BLaER1 (cell line): ENCODE measurements around the gene LINC01488.

Experiments
- H3K27ac ChIP-seq: shearing (Covaris generic); formaldehyde crosslinking; 2 replicates; pipeline ENCODE4 v1.8.1; 2022
- H3K27me3 ChIP-seq: shearing (Covaris generic); formaldehyde crosslinking; 2 replicates; pipeline ENCODE4 v1.8.1; 2022
- H3K36me3 ChIP-seq: shearing (Covaris generic); formaldehyde crosslinking; 2 replicates; pipeline ENCODE4 v1.8.1; 2022
- H3K4me1 ChIP-seq: shearing (Covaris generic); formaldehyde crosslinking; 2 replicates; pipeline ENCODE4 v1.8.1; 2022
- H3K4me2 ChIP-seq: shearing (Covaris generic); formaldehyde crosslinking; 2 replicates; pipeline ENCODE4 v1.8.1; 2022
- H3K4me3 ChIP-seq: shearing (Covaris generic); formaldehyde crosslinking; 2 replicates; pipeline ENCODE4 v1.8.1; 2022
- H3K9ac ChIP-seq: shearing (Covaris generic); formaldehyde crosslinking; 2 replicates; pipeline ENCODE4 v1.8.1; 2022
- H3K9me3 ChIP-seq: shearing (Covaris generic); formaldehyde crosslinking; 2 replicates; pipeline ENCODE4 v1.8.1; 2022
- H4K20me1 ChIP-seq: shearing (Covaris generic); formaldehyde crosslinking; 2 replicates; pipeline ENCODE4 v1.8.1; 2022
- Cebpa-rat ChIP-seq: shearing (Covaris generic); IDR thresholded peaks from 2 replicates; pipeline ENCODE4 v1.8.1; 2022

LINC01488 gene

GRCh38 chr11:69509846-69510390 lies 28.5 kb downstream of the LINC01488 start:
- Histone ChIP-seq H3K36me3 (no peaks in the 10 kb centered on the region), H3K4me2 (no peak overlapping the region; the same call in 1 of the 2 replicates), H3K27me3 (no peaks in the 10 kb centered on the region), H3K4me1 (peaks cover 11% of the 10 kb centered on the region), H3K4me3 (no peak overlapping the region), H3K9me3 (peaks cover 6% of the 10 kb centered on the region), H4K20me1 (no peaks in the 10 kb centered on the region), H3K27ac (no peak overlapping the region), H3K9ac (no peak overlapping the region)
- no peak for TF ChIP-seq Cebpa-rat

DNA sequence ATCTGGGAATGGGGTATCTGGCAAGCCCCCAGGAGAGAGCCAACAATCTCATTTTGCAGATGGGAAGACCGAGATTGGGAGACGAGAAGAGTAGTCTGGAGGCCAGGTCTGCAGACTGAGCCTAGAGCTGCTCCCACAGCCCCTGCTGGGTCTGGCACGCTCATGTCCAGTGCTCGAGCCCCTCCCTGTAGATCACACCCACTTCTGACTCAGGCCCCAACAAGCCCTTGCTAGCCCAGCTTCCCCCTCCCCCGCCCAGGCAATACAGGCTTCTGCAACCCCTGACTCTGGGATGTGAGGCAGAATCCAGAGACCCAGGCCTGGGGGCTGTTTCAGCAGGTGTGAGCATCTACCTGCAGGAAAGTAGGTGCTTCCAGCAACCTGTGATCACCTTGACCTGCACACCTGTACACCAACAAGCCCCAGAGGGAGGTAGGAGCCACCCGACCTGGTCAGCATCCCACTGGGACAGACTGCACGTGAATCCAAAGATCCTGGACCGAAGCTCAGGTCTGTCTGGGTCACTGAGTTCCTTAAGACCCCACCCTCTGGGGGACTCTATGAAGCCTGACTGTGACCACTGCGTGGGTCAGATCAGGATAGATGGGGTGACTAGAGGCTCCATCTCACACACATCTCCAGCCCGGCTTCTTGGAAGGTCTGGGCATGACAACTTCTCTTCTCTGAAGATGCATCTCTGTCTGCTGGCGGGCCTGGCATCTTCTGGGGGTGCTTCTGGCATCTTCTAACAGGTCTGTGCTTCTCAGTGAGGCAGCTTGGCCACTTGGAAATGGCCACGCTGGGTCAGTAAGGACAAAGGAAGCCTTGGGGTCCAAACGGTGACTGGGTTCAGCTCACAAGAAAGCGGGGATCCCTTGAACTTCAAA lies 29.3 kb downstream of the LINC01488 start:
- H3K27me3 ChIP-seq: no peaks in the 10 kb centered on the region
- H3K4me2 ChIP-seq: no peak overlapping the region
- peaks cover 18% of the 10 kb centered on the region for H3K4me1 ChIP-seq
- H3K9me3 ChIP-seq: peaks cover 6% of the 10 kb centered on the region
- H4K20me1 ChIP-seq: no peaks in the 10 kb centered on the region
- no peak overlapping the region for H3K27ac ChIP-seq
- no peaks in the 10 kb centered on the region for H3K36me3 ChIP-seq
- no peak for TF ChIP-seq Cebpa-rat
- no peak overlapping the region for H3K4me3 ChIP-seq
- no peak overlapping the region for H3K9ac ChIP-seq

DNA sequence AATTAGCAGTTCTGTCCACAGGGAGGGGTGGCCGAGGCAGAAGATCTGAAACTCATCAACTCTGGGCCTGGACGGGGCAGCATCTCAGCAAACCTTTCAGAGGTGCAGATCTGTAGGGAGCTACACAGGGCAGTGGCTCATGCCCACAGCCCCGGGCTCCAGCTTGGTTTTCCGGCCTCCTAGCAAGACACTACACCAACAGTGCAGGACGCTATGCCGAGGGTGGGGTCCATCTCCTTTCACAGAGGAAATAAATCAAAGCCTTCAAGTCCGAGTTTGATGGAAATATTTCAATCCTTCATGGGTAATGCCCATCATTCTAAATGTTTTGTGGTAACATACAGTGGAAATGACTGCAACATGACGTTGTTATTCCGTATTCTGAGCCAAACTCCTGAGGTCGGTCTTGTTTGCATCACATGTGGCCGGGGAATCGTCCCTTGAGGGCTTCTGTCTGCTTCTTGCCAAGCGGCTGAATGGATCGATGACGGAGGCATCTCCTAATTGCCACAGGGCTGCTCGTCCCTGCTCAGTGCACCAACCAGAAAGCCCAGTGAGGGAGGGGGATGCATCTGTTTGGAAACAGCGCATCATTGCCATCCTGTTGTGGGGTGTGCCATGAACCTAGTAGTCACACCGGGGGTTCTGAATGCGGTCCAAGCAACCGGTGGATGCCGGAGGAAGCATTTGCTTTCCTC lies 30.0 kb downstream of the LINC01488 start:
- Histone ChIP-seq H4K20me1 (no peaks in the 10 kb centered on the region), H3K27ac (no peak overlapping the region), H3K4me2 (no peak overlapping the region), H3K4me3 (no peak overlapping the region), H3K4me1 (peaks cover 21% of the 10 kb centered on the region), H3K9ac (no peak overlapping the region), H3K9me3 (peaks cover 8% of the 10 kb centered on the region), H3K27me3 (no peaks in the 10 kb centered on the region), H3K36me3 (no peaks in the 10 kb centered on the region)
- TF ChIP-seq Cebpa-rat: no peak

DNA sequence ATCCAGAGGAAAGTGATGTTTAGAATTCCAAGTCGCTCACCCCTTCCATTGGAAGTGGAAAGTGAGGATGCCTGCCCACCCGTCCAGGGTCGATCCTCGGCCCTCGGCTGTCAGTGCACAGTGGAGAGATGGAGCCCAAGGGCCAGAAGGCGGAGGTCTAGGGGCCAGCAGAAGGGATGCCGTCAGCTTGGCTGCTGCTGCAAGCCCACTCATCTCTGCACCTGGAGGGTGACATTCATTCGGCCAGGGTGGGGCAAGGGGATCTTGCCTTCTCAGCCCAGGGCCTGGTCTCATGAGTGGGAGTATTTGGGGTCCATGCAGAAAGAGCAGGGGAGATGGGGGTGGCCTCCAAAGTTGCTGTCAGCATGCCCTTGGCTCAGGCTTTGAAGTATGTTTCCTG lies 30.7 kb downstream of the LINC01488 start:
- Histone ChIP-seq H3K9ac (no peak overlapping the region), H3K4me3 (no peak overlapping the region), H3K36me3 (no peaks in the 10 kb centered on the region), H3K4me1 (peaks cover 21% of the 10 kb centered on the region), H3K27ac (no peak overlapping the region), H3K4me2 (no peak overlapping the region), H3K9me3 (peaks cover 14% of the 10 kb centered on the region), H4K20me1 (no peaks in the 10 kb centered on the region), H3K27me3 (no peaks in the 10 kb centered on the region)
- no peak for TF ChIP-seq Cebpa-rat

GRCh38 chr11:69512790-69513189 lies 31.3 kb downstream of the LINC01488 start:
- Histone ChIP-seq H3K9ac (no peak overlapping the region), H3K4me3 (no peak overlapping the region), H3K27me3 (no peaks in the 10 kb centered on the region), H3K27ac (no peak overlapping the region), H4K20me1 (no peaks in the 10 kb centered on the region), H3K4me2 (no peak overlapping the region), H3K9me3 (peaks cover 14% of the 10 kb centered on the region), H3K36me3 (no peaks in the 10 kb centered on the region), H3K4me1 (peaks cover 21% of the 10 kb centered on the region)
- TF ChIP-seq Cebpa-rat: no peak

DNA sequence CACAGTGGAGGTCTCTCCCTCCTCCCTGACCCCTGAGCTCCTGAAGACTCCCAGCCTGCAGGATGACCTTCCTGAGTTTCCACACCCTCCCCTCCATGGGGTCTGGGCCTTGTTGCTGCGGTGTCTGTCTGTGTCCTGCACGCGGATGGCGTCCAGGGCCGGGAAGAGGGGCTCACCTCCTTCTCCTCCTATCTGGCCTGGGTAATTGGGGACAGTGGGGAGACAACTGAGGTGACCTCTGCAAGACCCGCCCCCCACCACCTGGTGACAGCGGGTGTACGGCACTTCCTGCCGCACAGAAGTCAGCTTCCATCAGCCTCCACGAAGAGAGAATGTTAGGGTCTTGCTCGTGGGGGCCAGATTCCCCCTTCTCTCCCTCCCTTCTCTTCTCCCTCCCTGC lies 31.7 kb downstream of the LINC01488 start:
- Histone ChIP-seq H3K4me2 (no peak overlapping the region), H4K20me1 (no peaks in the 10 kb centered on the region), H3K4me1 (peaks cover 21% of the 10 kb centered on the region), H3K4me3 (no peak overlapping the region), H3K36me3 (no peaks in the 10 kb centered on the region), H3K9me3 (peaks cover 18% of the 10 kb centered on the region), H3K27ac (no peak overlapping the region), H3K27me3 (no peaks in the 10 kb centered on the region), H3K9ac (no peak overlapping the region)
- no peak for TF ChIP-seq Cebpa-rat

DNA sequence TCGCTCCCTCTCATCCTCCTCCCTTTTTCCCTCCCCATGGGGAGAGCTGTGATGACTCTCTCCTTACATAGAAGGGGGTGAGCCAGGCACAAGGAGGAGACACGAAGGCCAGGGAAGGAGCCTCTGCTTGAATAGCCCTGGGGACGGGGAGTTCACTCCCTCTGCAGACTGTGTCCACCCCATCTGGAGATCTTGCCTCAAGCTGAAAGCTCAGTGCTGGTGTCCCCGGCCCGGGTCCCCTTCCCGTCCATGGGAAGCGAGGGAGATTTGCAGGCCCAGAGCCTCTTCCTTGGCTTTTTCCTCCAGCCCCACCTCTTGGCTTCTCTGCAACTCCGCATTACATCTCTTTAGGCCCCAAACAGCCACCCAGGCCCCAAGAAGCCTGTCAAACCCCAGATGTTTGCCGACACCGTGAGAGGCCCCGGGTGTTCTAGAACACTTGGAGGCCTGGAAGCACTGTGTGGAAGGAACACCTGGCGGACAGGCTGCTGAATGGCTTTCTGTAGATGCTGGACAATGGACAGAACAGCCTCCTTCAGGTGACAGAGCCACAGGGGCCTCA lies 32.3 kb downstream of the LINC01488 start:
- H3K4me2 ChIP-seq: no peak overlapping the region
- no peaks in the 10 kb centered on the region for H4K20me1 ChIP-seq
- peaks cover 23% of the 10 kb centered on the region for H3K9me3 ChIP-seq
- no peak overlapping the region for H3K9ac ChIP-seq
- no peaks in the 10 kb centered on the region for H3K36me3 ChIP-seq
- no peak overlapping the region for H3K27ac ChIP-seq
- no peak for TF ChIP-seq Cebpa-rat
- H3K4me1 ChIP-seq: peaks cover 21% of the 10 kb centered on the region
- H3K4me3 ChIP-seq: no peak overlapping the region
- H3K27me3 ChIP-seq: no peaks in the 10 kb centered on the region

DNA sequence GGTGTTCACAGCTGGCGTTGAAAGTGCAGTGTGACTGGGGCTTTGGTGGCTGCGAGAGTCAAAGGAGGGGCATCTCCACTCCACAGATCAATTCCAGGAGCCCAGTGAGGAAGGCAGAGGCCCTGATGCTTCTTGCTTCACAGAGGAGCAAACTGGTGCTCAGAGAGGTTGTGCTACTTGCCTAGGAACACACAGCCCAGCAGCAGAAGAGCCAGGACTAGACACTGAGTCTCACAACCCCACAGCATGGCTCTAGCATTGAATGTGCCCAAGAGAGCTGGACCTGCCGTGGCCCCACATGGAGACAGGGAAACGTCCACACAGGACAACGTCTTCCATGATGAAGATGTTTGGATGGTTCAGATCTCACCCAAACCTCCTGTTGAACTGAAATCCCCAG lies 33.3 kb downstream of the LINC01488 start:
- no peak for TF ChIP-seq Cebpa-rat
- Histone ChIP-seq H3K4me1 (peaks cover 11% of the 10 kb centered on the region; the same call in 1 of the 2 replicates), H3K36me3 (no peaks in the 10 kb centered on the region), H3K4me2 (no peak overlapping the region), H3K9ac (no peak overlapping the region), H4K20me1 (no peaks in the 10 kb centered on the region), H3K4me3 (no peak overlapping the region), H3K27me3 (no peaks in the 10 kb centered on the region), H3K9me3 (peaks cover 23% of the 10 kb centered on the region), H3K27ac (no peak overlapping the region)

DNA sequence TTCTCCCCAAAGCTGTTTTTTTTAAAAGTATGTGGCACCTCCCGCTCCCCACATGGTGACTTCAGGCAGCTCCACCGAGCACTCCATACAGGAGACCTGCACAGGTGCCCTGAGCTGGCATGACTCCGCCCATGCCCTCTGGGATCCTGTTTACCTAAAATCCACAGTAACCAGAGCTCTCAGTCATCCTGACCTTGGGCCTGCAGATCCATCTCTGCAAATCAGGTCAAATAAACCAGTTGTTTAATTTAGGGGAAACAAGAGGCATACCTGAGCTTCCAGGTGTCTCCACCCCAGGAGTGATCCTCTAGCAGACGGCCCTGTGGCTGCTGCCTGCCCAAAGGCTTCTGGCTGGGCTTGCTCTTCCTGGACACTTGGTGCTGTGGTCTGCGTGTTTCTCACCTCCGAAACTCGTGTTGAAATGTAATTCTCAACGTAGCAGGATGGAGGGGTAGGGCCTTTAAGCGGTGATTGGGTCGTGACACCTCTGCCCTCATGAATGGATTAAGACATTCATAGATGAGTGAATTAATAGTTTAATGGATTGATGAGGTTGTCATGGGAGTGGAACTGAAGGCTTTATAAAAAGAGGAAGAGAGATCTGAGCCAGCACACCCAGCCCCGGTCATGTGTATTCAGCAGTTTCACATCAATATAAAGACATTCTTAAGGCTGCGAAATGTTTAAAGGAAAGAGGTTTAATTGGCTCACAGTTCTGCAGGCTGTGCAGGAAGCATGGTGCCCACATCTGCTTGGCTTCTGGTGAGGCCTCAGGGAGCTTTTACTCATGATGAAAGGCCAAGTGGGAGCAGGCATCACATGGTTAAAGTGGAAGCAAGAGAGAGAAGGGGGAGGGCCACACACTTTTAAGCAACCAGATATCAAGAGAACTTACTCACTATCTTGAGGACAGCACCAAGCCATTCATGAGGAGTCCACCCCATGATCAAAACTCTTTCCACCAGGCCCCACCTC lies 34.1 kb downstream of the LINC01488 start:
- Histone ChIP-seq H3K9ac (no peak overlapping the region), H3K4me2 (no peak overlapping the region), H3K4me3 (no peak overlapping the region), H3K27ac (no peak overlapping the region), H3K9me3 (peaks cover 23% of the 10 kb centered on the region), H3K4me1 (peaks cover 10% of the 10 kb centered on the region; the same call in 1 of the 2 replicates), H3K36me3 (no peaks in the 10 kb centered on the region), H3K27me3 (no peaks in the 10 kb centered on the region), H4K20me1 (no peaks in the 10 kb centered on the region)
- no peak for TF ChIP-seq Cebpa-rat
